ENCODE measurements around the gene SPIRE1. TPM values are rescaled to one million over a fixed set of nuclear protein-coding genes. Genes with fewer than 3 reads are reported as not detected.

SPIRE1 gene
- total and polyA plus RNA-seq, 8 donors, result 3.1 to 24.4 (median 8.4) TPM

- intact Hi-C loops (cut with DNase I; ENCODE audit: low total_unique reads), result no loop called here
- Histone ChIP-seq H3K9me3 (no peaks in the 10 kb centered on the region), H3K36me3 (no peaks in the 10 kb centered on the region), H3K4me1 (peaks cover 0 to 40% (median 22%) of the 10 kb centered on the region in 4 donors), H3K27me3 (peaks cover 0 to 12% (median 0%) of the 10 kb centered on the region in 3 donors), H3K4me3 (no peak overlapping the region), H3K27ac (no peak overlapping the region)
- TF ChIP-seq POLR2AphosphoS5 (IDR thresholded peaks at IDR 0.05) (no peak), EP300 (IDR thresholded peaks at IDR 0.05) (no peak), POLR2A (IDR thresholded peaks at IDR 0.05) (no peak)
- TF ChIP-seq, protein P1, sequence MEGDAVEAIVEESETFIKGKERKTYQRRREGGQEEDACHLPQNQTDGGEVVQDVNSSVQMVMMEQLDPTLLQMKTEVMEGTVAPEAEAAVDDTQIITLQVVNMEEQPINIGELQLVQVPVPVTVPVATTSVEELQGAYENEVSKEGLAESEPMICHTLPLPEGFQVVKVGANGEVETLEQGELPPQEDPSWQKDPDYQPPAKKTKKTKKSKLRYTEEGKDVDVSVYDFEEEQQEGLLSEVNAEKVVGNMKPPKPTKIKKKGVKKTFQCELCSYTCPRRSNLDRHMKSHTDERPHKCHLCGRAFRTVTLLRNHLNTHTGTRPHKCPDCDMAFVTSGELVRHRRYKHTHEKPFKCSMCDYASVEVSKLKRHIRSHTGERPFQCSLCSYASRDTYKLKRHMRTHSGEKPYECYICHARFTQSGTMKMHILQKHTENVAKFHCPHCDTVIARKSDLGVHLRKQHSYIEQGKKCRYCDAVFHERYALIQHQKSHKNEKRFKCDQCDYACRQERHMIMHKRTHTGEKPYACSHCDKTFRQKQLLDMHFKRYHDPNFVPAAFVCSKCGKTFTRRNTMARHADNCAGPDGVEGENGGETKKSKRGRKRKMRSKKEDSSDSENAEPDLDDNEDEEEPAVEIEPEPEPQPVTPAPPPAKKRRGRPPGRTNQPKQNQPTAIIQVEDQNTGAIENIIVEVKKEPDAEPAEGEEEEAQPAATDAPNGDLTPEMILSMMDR (IDR thresholded peaks at IDR 0.05), result no peak
- 89 to 96% (median 91%) methylated on average over 9 of the region's 9 CpGs for WGBS, 5 donors
- DNase-seq, result no peak
Measured at GRCh38 chr18:12410081-12410481, 247.8 kb downstream of the SPIRE1 start.

GRCh38 chr18:12409469-12409868 lies 248.4 kb downstream of the SPIRE1 start:
- WGBS, 5 donors, result 71 to 83% (median 79%) methylated on average over 3 of the region's 3 CpGs
- no peak for DNase-seq
- no peaks in the 10 kb centered on the region for H3K9me3 ChIP-seq
- H3K4me3 ChIP-seq, result no peak overlapping the region
- no peak overlapping the region for H3K27ac ChIP-seq
- peaks cover 0 to 19% (median 0%) of the 10 kb centered on the region in 3 donors for H3K27me3 ChIP-seq
- TF ChIP-seq, protein P1 (IDR thresholded peaks at IDR 0.05), result no peak
- peaks cover 0 to 38% (median 22%) of the 10 kb centered on the region in 4 donors for H3K4me1 ChIP-seq
- H3K36me3 ChIP-seq, result no peaks in the 10 kb centered on the region
- intact Hi-C loops (cut with DNase I; ENCODE audit: low total_unique reads), result no loop called here

DNA sequence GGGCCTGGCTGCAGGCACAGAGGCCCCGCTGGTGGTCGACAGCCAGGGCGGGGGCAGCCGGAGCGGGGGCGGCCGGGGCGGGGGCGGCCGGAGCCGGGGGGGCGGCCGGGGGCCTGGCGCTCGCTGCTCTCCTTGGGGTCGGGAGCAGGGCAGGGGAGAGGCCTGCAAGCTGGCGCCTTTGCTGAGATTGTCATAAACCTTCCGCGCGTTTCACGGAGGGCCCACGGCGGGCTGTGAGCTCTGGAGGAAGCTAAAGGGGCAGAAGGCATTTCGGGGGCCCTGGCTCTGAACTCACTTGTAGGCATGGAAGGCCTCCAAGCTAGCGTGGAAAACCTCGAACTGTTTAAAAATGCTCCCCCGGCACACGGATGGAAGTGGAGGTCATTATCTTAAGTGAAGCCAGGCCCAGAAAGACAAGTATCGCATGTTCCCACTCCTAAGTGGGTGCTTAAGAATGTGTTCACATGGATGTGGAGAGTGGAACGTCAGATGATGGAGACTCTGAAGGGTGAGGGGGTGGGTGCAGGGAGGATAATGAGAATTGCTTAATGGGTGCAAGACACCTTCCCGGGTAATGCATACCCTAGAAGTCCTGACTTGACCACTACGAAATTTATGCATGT lies 249.5 kb downstream of the SPIRE1 start:
- peaks cover 0 to 20% (median 0%) of the 10 kb centered on the region in 3 donors for H3K27me3 ChIP-seq
- H3K4me3 ChIP-seq, result peak overlapping the region; percentile 60 to 69 (median 65)
- no peaks in the 10 kb centered on the region for H3K9me3 ChIP-seq
- TF ChIP-seq, protein P1 (IDR thresholded peaks at IDR 0.05), result no peak
- TF ChIP-seq POLR2A (IDR thresholded peaks at IDR 0.05) (no peak), POLR2AphosphoS5 (IDR thresholded peaks at IDR 0.05) (no peak), EP300 (IDR thresholded peaks at IDR 0.05) (no peak)
- 8 to 16% (median 11%) methylated on average over 16 to 32 of the region's 32 CpGs for whole genome bisulfite sequencing, 5 donors
- intact Hi-C loops (cut with DNase I; ENCODE audit: low total_unique reads), result no loop called here
- H3K27ac ChIP-seq, result peak overlapping the region; percentile 72 to 92 (median 85)
- H3K4me1 ChIP-seq, result peaks cover 0 to 38% (median 22%) of the 10 kb centered on the region in 4 donors
- no peak for DNase-seq
- no peaks in the 10 kb centered on the region for H3K36me3 ChIP-seq

- Histone ChIP-seq H3K4me3 (no peak overlapping the region), H3K27ac (no peak overlapping the region), H3K4me1 (peaks cover 0 to 38% (median 22%) of the 10 kb centered on the region in 4 donors), H3K9me3 (no peaks in the 10 kb centered on the region), H3K27me3 (peaks cover 0 to 20% (median 0%) of the 10 kb centered on the region in 3 donors), H3K36me3 (no peaks in the 10 kb centered on the region)
- TF ChIP-seq, protein P1 (IDR thresholded peaks at IDR 0.05), result no peak
- TF ChIP-seq POLR2A (IDR thresholded peaks at IDR 0.05) (no peak), POLR2AphosphoS5 (IDR thresholded peaks at IDR 0.05) (no peak), EP300 (IDR thresholded peaks at IDR 0.05) (no peak)
- no peak for DNase-seq
- intact Hi-C loops (cut with DNase I; ENCODE audit: low total_unique reads), result no loop called here
- 75 to 80% (median 75%) methylated on average over 19 of the region's 19 CpGs for WGBS, 5 donors
Measured at GRCh38 chr18:12406371-12407111, 251.4 kb downstream of the SPIRE1 start.

Data from stomach (tissue), 9 donors.